ENCODE data around the gene ZC3H6.
A peak's percentile ranks its signal among the peaks of the same experiment; 100 is the strongest.

The ZC3H6 gene

GRCh38 chr2:112257575-112257974 is 17.8 kb upstream of the ZC3H6 start:
- Histone ChIP-seq H3F3A (ENCODE audit: insufficient read depth, low read length) (0 out of 2 replicates have a peak, but pooled peaks cover 3% of the 10 kb centered on the region), H3K36me3 (replicated peaks; ENCODE audit: insufficient read depth, low read length) (no peaks in the 10 kb centered on the region), H3K9me3 (replicated peaks; ENCODE audit: insufficient read depth, low read length) (no peaks in the 10 kb centered on the region), H3K4me2 (ENCODE audit: low read depth, low read length) (no peak overlapping the region), H4K20me1 (ENCODE audit: insufficient read depth, low read length) (no peaks in the 10 kb centered on the region), H3K9ac (ENCODE audit: low read length) (no peak overlapping the region), H3K27me3 (replicated peaks; ENCODE audit: insufficient read depth, low read length) (no peaks in the 10 kb centered on the region), H2AFZ (ENCODE audit: low read length) (no peak overlapping the region), H3K27ac (ENCODE audit: low read length) (no peak overlapping the region), H3K4me3 (ENCODE audit: low read length) (no peak overlapping the region), H3K4me1 (ENCODE audit: low read length) (peaks cover 10% of the 10 kb centered on the region; the same call in 1 of the 2 replicates), H3K9me2 (replicated peaks; ENCODE audit: insufficient read depth, low read length) (no peaks in the 10 kb centered on the region), H3K79me2 (ENCODE audit: low read length) (peaks cover 16% of the 10 kb centered on the region)
- no peak for DNase-seq
- TF ChIP-seq EZH2phosphoT487 (IDR thresholded peaks at IDR 0.05; ENCODE audit: low read length): no peak
- TF ChIP-seq CTCF (IDR thresholded peaks at IDR 0.05; ENCODE audit: low read length): no peak
- TF ChIP-seq EZH2 (optimal IDR thresholded peaks at IDR 0.05; ENCODE audit: low read depth, low read length): no peak

- no peaks in the 10 kb centered on the region for H3K9me2 ChIP-seq (replicated peaks; ENCODE audit: insufficient read depth, low read length)
- H3K4me1 ChIP-seq (ENCODE audit: low read length): no peaks in the 10 kb centered on the region
- peak overlapping the region; percentile 93 for H2AFZ ChIP-seq (ENCODE audit: low read length)
- no peak overlapping the region for H3K4me3 ChIP-seq (ENCODE audit: low read length)
- H4K20me1 ChIP-seq (ENCODE audit: insufficient read depth, low read length): no peaks in the 10 kb centered on the region
- peak; percentile 86 for DNase-seq
- no peaks in the 10 kb centered on the region for H3K36me3 ChIP-seq (replicated peaks; ENCODE audit: insufficient read depth, low read length)
- H3F3A ChIP-seq (ENCODE audit: insufficient read depth, low read length): 0 out of 2 replicates have a peak, but pooled peaks cover 1% of the 10 kb centered on the region
- no peak overlapping the region for H3K27ac ChIP-seq (ENCODE audit: low read length)
- H3K27me3 ChIP-seq (replicated peaks; ENCODE audit: insufficient read depth, low read length): no peaks in the 10 kb centered on the region
- H3K79me2 ChIP-seq (ENCODE audit: low read length): no peaks in the 10 kb centered on the region
- TF ChIP-seq CTCF (IDR thresholded peaks at IDR 0.05; ENCODE audit: low read length) (peak; percentile 98), EZH2phosphoT487 (IDR thresholded peaks at IDR 0.05; ENCODE audit: low read length) (no peak)
- H3K9me3 ChIP-seq (replicated peaks; ENCODE audit: insufficient read depth, low read length): no peaks in the 10 kb centered on the region
- H3K9ac ChIP-seq (ENCODE audit: low read length): peak overlapping the region; percentile 27; the same call in 1 of the 2 replicates
- H3K4me2 ChIP-seq (ENCODE audit: low read depth, low read length): peak overlapping the region; percentile 83
These were observed 15.7 kb upstream of the ZC3H6 start for GRCh38 chr2:112259509-112260294.

- Histone ChIP-seq H3K4me1 (ENCODE audit: low read length) (no peaks in the 10 kb centered on the region), H4K20me1 (ENCODE audit: insufficient read depth, low read length) (no peaks in the 10 kb centered on the region), H3K9me2 (replicated peaks; ENCODE audit: insufficient read depth, low read length) (no peaks in the 10 kb centered on the region), H3K27ac (ENCODE audit: low read length) (no peak overlapping the region), H2AFZ (ENCODE audit: low read length) (peak overlapping the region; percentile 93), H3K9me3 (replicated peaks; ENCODE audit: insufficient read depth, low read length) (no peaks in the 10 kb centered on the region), H3K9ac (ENCODE audit: low read length) (no peak overlapping the region), H3K27me3 (replicated peaks; ENCODE audit: insufficient read depth, low read length) (no peaks in the 10 kb centered on the region), H3F3A (ENCODE audit: insufficient read depth, low read length) (no peaks in the 10 kb centered on the region), H3K4me2 (ENCODE audit: low read depth, low read length) (no peak overlapping the region), H3K36me3 (replicated peaks; ENCODE audit: insufficient read depth, low read length) (no peaks in the 10 kb centered on the region), H3K79me2 (ENCODE audit: low read length) (no peaks in the 10 kb centered on the region), H3K4me3 (ENCODE audit: low read length) (no peak overlapping the region)
- DNase-seq: no peak
- no peak for TF ChIP-seq CTCF (IDR thresholded peaks at IDR 0.05; ENCODE audit: low read length)
- TF ChIP-seq EZH2 (optimal IDR thresholded peaks at IDR 0.05; ENCODE audit: low read depth, low read length): no peak
- TF ChIP-seq EZH2phosphoT487 (IDR thresholded peaks at IDR 0.05; ENCODE audit: low read length): no peak
These were observed 15.1 kb upstream of the ZC3H6 start for GRCh38 chr2:112260295-112260625.
